Measurements from ENCODE around the gene CRNKL1.
"Not testable (repeated sequence)": the region's sequence is repeated elsewhere in the genome, so short reads cannot be mapped to it uniquely, and the experiment has no call there.

Gene CRNKL1

GRCh38 chr20:20009784-20010253 lies 42.4 kb downstream of the CRNKL1 start:
- no peak for ATAC-seq
- DNase-seq = no peak

- no peak for ATAC-seq
- no peak for DNase-seq
These were observed 46.9 kb downstream of the CRNKL1 start for GRCh38 chr20:20005342-20005741.

GRCh38 chr20:20003955-20004322 lies 48.3 kb downstream of the CRNKL1 start:
- not testable (repeated sequence) for ATAC-seq, DNase-seq

- ATAC-seq (peak; percentile 76), DNase-seq (peak; percentile 32)
These were observed 49.0 kb downstream of the CRNKL1 start for GRCh38 chr20:20003031-20003954.

- DNase-seq = no peak
- no peak for ATAC-seq
These were observed 49.9 kb downstream of the CRNKL1 start for GRCh38 chr20:20002101-20002998.

- ATAC-seq (no peak), DNase-seq (no peak)
These were observed 51.9 kb downstream of the CRNKL1 start for GRCh38 chr20:20000211-20000968.

GRCh38 chr20:19998990-19999705 lies 53.1 kb downstream of the CRNKL1 start:
- no peak for ATAC-seq
- no peak for DNase-seq

- ATAC-seq (no peak), DNase-seq (no peak)
These were observed 55.3 kb downstream of the CRNKL1 start for GRCh38 chr20:19996917-19997316.

- no peak for DNase-seq
- ATAC-seq = no peak
These were observed 56.0 kb downstream of the CRNKL1 start for GRCh38 chr20:19996222-19996621.

GRCh38 chr20:19995220-19995863 lies 56.9 kb downstream of the CRNKL1 start:
- peak; percentile 27 for DNase-seq
- ATAC-seq = no peak

- no peak for ATAC-seq
- DNase-seq = no peak
These were observed 58.2 kb downstream of the CRNKL1 start for GRCh38 chr20:19993958-19994669.

GRCh38 chr20:19992996-19993908 lies 59.0 kb downstream of the CRNKL1 start:
- no peak for ATAC-seq
- DNase-seq = no peak

GRCh38 chr20:19991854-19992253 lies 60.4 kb downstream of the CRNKL1 start:
- DNase-seq (no peak), ATAC-seq (no peak)

- ATAC-seq (no peak), DNase-seq (no peak)
These were observed 61.0 kb downstream of the CRNKL1 start for GRCh38 chr20:19991308-19991707.

- ATAC-seq = no peak
- no peak for DNase-seq
These were observed 61.4 kb downstream of the CRNKL1 start for GRCh38 chr20:19990850-19991249.

GRCh38 chr20:19987046-19987445 lies 65.2 kb downstream of the CRNKL1 start:
- no peak for ATAC-seq

GRCh38 chr20:19986419-19986818 lies 65.8 kb downstream of the CRNKL1 start:
- DNase-seq (no peak), ATAC-seq (no peak)

More at GRCh38 chr20:19987046-19987445, 65.2 kb downstream of the CRNKL1 start:
- DNase-seq = no peak
